GM12878 (cell line): ENCODE measurements around the gene KLHL15. TPM values are rescaled to one million over a fixed set of nuclear protein-coding genes. Genes with fewer than 3 reads are reported as not detected.

ENCODE experiments used
- ATAC-seq: fragments of 200-7000 bp; cut with Tn5 transposase; 3 replicates; pipeline ENCODE4 v1.9.1; 2020; ENCODE audit warnings: mild to moderate bottlenecking, moderate library complexity
- BruUV-seq: library from RNA; stranded (reverse); fragments of 400-500 nt; replicated peaks from 2 replicates; lab custom pipeline; 2021; lab: Mats Ljungman, UMichigan
- CTCF ChIA-PET: fragments of 300-600 bp; sonication (Branson Sonifier 250); formaldehyde crosslinking; extraction: SDS; loops from one replicate; lab custom pipeline; 2021; ENCODE audit warnings: inconsistent platforms; lab: Yijun Ruan, JAX
- POLR2A ChIA-PET: fragments of 350-600 bp; formaldehyde crosslinking; extraction: SDS; loops from one replicate; lab custom pipeline; 2021; ENCODE audit warnings: inconsistent platforms; lab: Charles Lee
- RAD21 ChIA-PET: fragments of 300-600 bp; sonication (Branson Sonifier 250); formaldehyde crosslinking; loops from one replicate; lab custom pipeline; 2023; ENCODE audit warnings: antibody characterized with exemption; ENCODE audit not compliant: unreplicated experiment; lab: Charles Lee
- SMC1A ChIA-PET: fragments of 300-600 bp; sonication (Branson Sonifier 250); formaldehyde crosslinking; loops from one replicate; lab custom pipeline; 2023; ENCODE audit not compliant: unreplicated experiment, uncharacterized antibody; lab: Charles Lee
- DNase-seq: peaks from one replicate; pipeline ENCODE4 v3.0.0-alpha.2; 2011; ENCODE audit warnings: low read depth, low spot score
- FAIRE-seq: peaks from 3 replicates; lab custom pipeline; 2011; peaks lifted over from hg19 to GRCh38; lab: Jason Lieb, UNC
- H2AFZ ChIP-seq: 2 replicates; pipeline ENCODE4 v1.6.0; 2011; ENCODE audit warnings: low read depth, low read length, control low read depth; ENCODE audit not compliant: control insufficient read depth
- H3K27ac ChIP-seq: 2 replicates; pipeline ENCODE4 v1.5.1; 2011; ENCODE audit warnings: control low read depth; ENCODE audit not compliant: control insufficient read depth, insufficient read depth
- H3K27me3 ChIP-seq, 2 experiments: replicated peaks in 1 of 2; 2 replicates each; pipeline versions ENCODE4 v1.6.0 to v1.6.1; 2011; ENCODE audit warnings: low read length in 1 of 2; ENCODE audit not compliant: control insufficient read depth in 2 of 2, insufficient read depth in 2 of 2
- H3K36me3 ChIP-seq, 2 experiments: 2 replicates each; pipeline ENCODE4 v1.5.1; 2011; ENCODE audit warnings: low read length in 1 of 2; ENCODE audit not compliant: control insufficient read depth in 2 of 2, insufficient read depth in 2 of 2
- H3K4me1 ChIP-seq: 2 replicates; pipeline ENCODE4 v1.6.1; 2011; ENCODE audit warnings: mild to moderate bottlenecking, low read length, moderate library complexity, mixed read lengths; ENCODE audit not compliant: control insufficient read depth, insufficient read depth
- H3K4me2 ChIP-seq: 2 replicates; pipeline ENCODE4 v1.6.0; 2011; ENCODE audit warnings: control low read depth; ENCODE audit not compliant: control insufficient read depth, insufficient read depth
- H3K4me3 ChIP-seq: fragments of 200-600 bp; sonication (generic); 2 replicates; pipeline ENCODE4 v1.5.1; 2016
- H3K79me2 ChIP-seq: 2 replicates; pipeline ENCODE4 v1.6.0; 2011; ENCODE audit warnings: low read length; ENCODE audit not compliant: control insufficient read depth, insufficient read depth
- H3K9ac ChIP-seq: 2 replicates; pipeline ENCODE4 v1.8.0; 2011; ENCODE audit warnings: low read length, control low read depth, mixed read lengths; ENCODE audit not compliant: control insufficient read depth, insufficient read depth
- H3K9me3 ChIP-seq: replicated peaks from 3 replicates; pipeline ENCODE4 v1.5.1; 2011; ENCODE audit warnings: mild to moderate bottlenecking, low read length; ENCODE audit not compliant: control insufficient read depth, insufficient read depth
- H4K20me1 ChIP-seq: 2 replicates; pipeline ENCODE4 v1.6.0; 2011; ENCODE audit not compliant: control insufficient read depth, insufficient read depth
- FOXM1 ChIP-seq: IDR thresholded peaks from 2 replicates; pipeline ENCODE4 v1.6.1; 2012; ENCODE audit warnings: low read depth, mild to moderate bottlenecking, inconsistent platforms, low read length, moderate library complexity
- GABPA ChIP-seq: IDR thresholded peaks from 2 replicates; pipeline ENCODE4 v1.6.1; 2014; ENCODE audit warnings: antibody characterized with exemption, low read depth, mild to moderate bottlenecking, inconsistent platforms
- MEF2A ChIP-seq: IDR thresholded peaks from 2 replicates; pipeline ENCODE4 v1.6.1; 2011; ENCODE audit warnings: low read depth, mild to moderate bottlenecking, low read length, moderate library complexity; ENCODE audit not compliant: insufficient read depth
- MTA2 ChIP-seq: fragments of 450-650 bp; IDR thresholded peaks from 2 replicates; pipeline ENCODE4 v1.6.1; 2016; ENCODE audit warnings: low read depth, mild to moderate bottlenecking, moderate library complexity
- SPI1 ChIP-seq: IDR thresholded peaks from 2 replicates; pipeline ENCODE4 v1.6.1; 2011; ENCODE audit warnings: low read depth, mild to moderate bottlenecking, low read length, moderate library complexity, borderline replicate concordance; ENCODE audit not compliant: insufficient read depth
- SREBF2 ChIP-seq: IDR thresholded peaks from 2 replicates; pipeline ENCODE4 v1.6.1; 2012; ENCODE audit warnings: mild to moderate bottlenecking, low read length
- STAT3 ChIP-seq: IDR thresholded peaks from 2 replicates; pipeline ENCODE4 v1.6.1; 2011; ENCODE audit warnings: low read depth, low read length, improper control_type of control experiment
- SUZ12 ChIP-seq: fragments of 200-600 bp; sonication (generic); IDR thresholded peaks from one replicate; pipeline ENCODE4 v1.6.1; 2018; ENCODE audit warnings: antibody characterized with exemption, mild to moderate bottlenecking; ENCODE audit not compliant: unreplicated experiment
- TCF12 ChIP-seq: IDR thresholded peaks from 2 replicates; pipeline ENCODE4 v1.6.1; 2011; ENCODE audit warnings: low read depth, mild to moderate bottlenecking, low read length
- TCF7 ChIP-seq: IDR thresholded peaks from 2 replicates; pipeline ENCODE4 v1.6.1; 2014; ENCODE audit warnings: antibody characterized with exemption, borderline replicate concordance
- ZNF207 ChIP-seq: fragments of 450-650 bp; IDR thresholded peaks from 2 replicates; pipeline ENCODE4 v1.6.1; 2014; ENCODE audit warnings: antibody characterized with exemption, mild to moderate bottlenecking, borderline replicate concordance
- WGBS: methylation state at CpG from one replicate; pipeline ENCODE4 v1.1.6; 2016; ENCODE audit warnings: low lambda C conversion rate; ENCODE audit not compliant: insufficient replicate concordance, insufficient coverage; ENCODE audit errors: missing lambda C conversion rate; 5-methylcytosine and 5-hydroxymethylcytosine counted together
- in situ Hi-C: fragments of 300-500 bp; cut with MboI; formaldehyde crosslinking; loops from 9 replicates; pipeline ENCODE4 v1.14.3; 2018; ENCODE audit warnings: mixed read lengths
- intact Hi-C: fragments of 100-400 bp; cut with micrococcal nuclease; formaldehyde crosslinking; loops from one replicate; pipeline ENCODE4 v1.14.2; 2022; ENCODE audit not compliant: unreplicated experiment
- polyA plus RNA-seq, 11 experiments: library from polyadenylated mRNA; depleted of rRNA in 4 of 11; unstranded in 6 of 11; stranded (reverse) in 5 of 11; fragments of >200 nt; fragmentation: Nextera tagmentation in 4 of 11; fragmentation: Illumina TruSeq in 1 of 11; extraction: Ambion mirVana in 4 of 11; extraction: Trizol in 1 of 11; gene quantifications; 1 replicate in 1 of 11; 2 replicates in 10 of 11; pipeline versions ENCODE4 v1.2.1 to v1.2.3, GENCODE V29; 2011 to 2016; ENCODE audit warnings: inconsistent platforms in 2 of 11, missing spikeins in 2 of 11, low read depth in 1 of 11
- total RNA-seq, 4 experiments: library from RNA; depleted of rRNA in 3 of 4; stranded (reverse); fragments of >200 nt in 3 of 4; fragmentation: Illumina TruSeq in 1 of 4; extraction: Trizol in 1 of 4; gene quantifications; 2 replicates each; pipeline versions ENCODE4 v1.2.1 to v1.2.3, GENCODE V29; 2013 to 2021
- TF ChIP-seq, protein P1 (sequence below): fragments of 450-650 bp; formaldehyde crosslinking; IDR thresholded peaks from 2 replicates; pipeline ENCODE4 v1.5.0; 2022; ENCODE audit warnings: mild to moderate bottlenecking, missing genetic modification characterization
- TF ChIP-seq, protein P2 (sequence below): fragments of 450-650 bp; IDR thresholded peaks from 2 replicates; pipeline ENCODE4 v1.6.1; 2016; ENCODE audit warnings: mild to moderate bottlenecking, moderate library complexity, borderline replicate concordance
- TF ChIP-seq, protein P3 (sequence below): fragments of 450-650 bp; IDR thresholded peaks from 2 replicates; pipeline ENCODE4 v1.6.1; 2017; ENCODE audit warnings: low read depth, mild to moderate bottlenecking, moderate library complexity

The KLHL15 gene
- total and polyA plus RNA-seq, 10 of the 15 experiments (the other 5 are each of a cell fraction or from before 2014, with no cell fraction given): 1.4 to 7.0 (median 3.7) TPM

DNA sequence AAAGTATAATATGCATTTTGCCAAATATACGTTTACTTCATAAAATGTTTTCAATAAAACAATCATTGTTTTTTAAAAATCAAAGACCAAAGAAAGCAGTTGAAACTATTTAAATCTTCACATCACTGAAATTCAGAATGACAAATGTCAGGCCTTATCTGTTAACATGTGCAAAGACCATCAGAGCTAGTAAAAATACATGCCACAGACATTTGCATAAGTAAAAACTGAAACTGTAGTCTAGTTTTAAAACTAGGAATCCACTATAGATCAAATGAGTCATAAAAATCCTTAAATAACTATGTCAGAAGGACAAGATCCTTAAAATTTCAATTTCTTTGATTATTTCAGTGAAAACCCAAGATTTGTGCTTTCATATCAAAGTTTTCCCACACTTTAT lies 24.8 kb downstream of the KLHL15 start (continued):
- TF ChIP-seq STAT3 (no peak), ZNF207 (no peak)
- TF ChIP-seq, protein P1, sequence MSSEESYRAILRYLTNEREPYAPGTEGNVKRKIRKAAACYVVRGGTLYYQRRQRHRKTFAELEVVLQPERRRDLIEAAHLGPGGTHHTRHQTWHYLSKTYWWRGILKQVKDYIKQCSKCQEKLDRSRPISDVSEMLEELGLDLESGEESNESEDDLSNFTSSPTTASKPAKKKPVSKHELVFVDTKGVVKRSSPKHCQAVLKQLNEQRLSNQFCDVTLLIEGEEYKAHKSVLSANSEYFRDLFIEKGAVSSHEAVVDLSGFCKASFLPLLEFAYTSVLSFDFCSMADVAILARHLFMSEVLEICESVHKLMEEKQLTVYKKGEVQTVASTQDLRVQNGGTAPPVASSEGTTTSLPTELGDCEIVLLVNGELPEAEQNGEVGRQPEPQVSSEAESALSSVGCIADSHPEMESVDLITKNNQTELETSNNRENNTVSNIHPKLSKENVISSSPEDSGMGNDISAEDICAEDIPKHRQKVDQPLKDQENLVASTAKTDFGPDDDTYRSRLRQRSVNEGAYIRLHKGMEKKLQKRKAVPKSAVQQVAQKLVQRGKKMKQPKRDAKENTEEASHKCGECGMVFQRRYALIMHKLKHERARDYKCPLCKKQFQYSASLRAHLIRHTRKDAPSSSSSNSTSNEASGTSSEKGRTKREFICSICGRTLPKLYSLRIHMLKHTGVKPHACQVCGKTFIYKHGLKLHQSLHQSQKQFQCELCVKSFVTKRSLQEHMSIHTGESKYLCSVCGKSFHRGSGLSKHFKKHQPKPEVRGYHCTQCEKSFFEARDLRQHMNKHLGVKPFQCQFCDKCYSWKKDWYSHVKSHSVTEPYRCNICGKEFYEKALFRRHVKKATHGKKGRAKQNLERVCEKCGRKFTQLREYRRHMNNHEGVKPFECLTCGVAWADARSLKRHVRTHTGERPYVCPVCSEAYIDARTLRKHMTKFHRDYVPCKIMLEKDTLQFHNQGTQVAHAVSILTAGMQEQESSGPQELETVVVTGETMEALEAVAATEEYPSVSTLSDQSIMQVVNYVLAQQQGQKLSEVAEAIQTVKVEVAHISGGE (CRISPR knock-in tag): no peak

DNA sequence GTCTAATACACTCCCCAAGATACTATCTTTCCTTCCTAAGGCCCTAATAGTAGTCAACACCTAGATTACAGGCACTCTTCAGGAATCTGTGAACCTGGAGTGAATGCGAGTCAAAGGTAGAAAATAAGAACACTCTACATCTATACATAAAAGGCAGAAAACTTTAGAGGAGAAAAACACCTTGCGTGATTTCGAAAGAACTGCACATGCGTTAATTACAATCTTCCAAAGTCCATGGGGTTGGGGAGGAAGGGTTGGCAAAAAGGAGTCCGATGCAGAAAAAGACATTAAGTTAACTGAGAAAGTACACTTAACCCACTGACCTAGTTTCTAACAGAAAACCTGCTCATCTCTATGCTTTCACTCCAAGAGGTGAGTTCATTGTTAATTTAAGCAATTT lies 27.3 kb downstream of the KLHL15 start:
- no peak for FAIRE-seq
- no peak overlapping the region for H3K9ac ChIP-seq
- no peak overlapping the region for H3K4me3 ChIP-seq
- no peak overlapping the region for H2AFZ ChIP-seq
- intact Hi-C loops: no loop called here
- in situ Hi-C loops: no loop called here
- H3K79me2 ChIP-seq: peaks cover 4% of the 10 kb centered on the region
- no peaks in the 10 kb centered on the region for H3K9me3 ChIP-seq
- H3K4me2 ChIP-seq: no peak overlapping the region
- ChIA-PET CTCF (no interaction called here), RAD21 (interaction anchor here (0.8 kb wide), 1 partner anchor 20 kb away, joined by 3 read pairs; no protein-coding TSS in a partner anchor), POLR2A (no interaction called here), SMC1A (interaction anchor here (0.7 kb wide), 1 partner anchor 19 kb away, joined by 3 read pairs; no protein-coding TSS in a partner anchor)
- H3K36me3 ChIP-seq: no peaks in the 10 kb centered on the region; a peak in 1 of 4 replicates
- BruUV-seq: no TSS peak
- ATAC-seq: no peak
- no peak overlapping the region for H3K27ac ChIP-seq
- H4K20me1 ChIP-seq: no peaks in the 10 kb centered on the region
- no peaks in the 10 kb centered on the region for H3K27me3 ChIP-seq
- WGBS: 90% methylated on average over 5 of the region's 5 CpGs
- no peak for DNase-seq
- H3K4me1 ChIP-seq: no peaks in the 10 kb centered on the region
- TF ChIP-seq SUZ12 (no peak), SREBF2 (no peak), MTA2 (no peak), TCF7 (no peak), MEF2A (no peak), FOXM1 (no peak), GABPA (no peak), SPI1 (no peak), TCF12 (no peak)
- TF ChIP-seq, protein P2, sequence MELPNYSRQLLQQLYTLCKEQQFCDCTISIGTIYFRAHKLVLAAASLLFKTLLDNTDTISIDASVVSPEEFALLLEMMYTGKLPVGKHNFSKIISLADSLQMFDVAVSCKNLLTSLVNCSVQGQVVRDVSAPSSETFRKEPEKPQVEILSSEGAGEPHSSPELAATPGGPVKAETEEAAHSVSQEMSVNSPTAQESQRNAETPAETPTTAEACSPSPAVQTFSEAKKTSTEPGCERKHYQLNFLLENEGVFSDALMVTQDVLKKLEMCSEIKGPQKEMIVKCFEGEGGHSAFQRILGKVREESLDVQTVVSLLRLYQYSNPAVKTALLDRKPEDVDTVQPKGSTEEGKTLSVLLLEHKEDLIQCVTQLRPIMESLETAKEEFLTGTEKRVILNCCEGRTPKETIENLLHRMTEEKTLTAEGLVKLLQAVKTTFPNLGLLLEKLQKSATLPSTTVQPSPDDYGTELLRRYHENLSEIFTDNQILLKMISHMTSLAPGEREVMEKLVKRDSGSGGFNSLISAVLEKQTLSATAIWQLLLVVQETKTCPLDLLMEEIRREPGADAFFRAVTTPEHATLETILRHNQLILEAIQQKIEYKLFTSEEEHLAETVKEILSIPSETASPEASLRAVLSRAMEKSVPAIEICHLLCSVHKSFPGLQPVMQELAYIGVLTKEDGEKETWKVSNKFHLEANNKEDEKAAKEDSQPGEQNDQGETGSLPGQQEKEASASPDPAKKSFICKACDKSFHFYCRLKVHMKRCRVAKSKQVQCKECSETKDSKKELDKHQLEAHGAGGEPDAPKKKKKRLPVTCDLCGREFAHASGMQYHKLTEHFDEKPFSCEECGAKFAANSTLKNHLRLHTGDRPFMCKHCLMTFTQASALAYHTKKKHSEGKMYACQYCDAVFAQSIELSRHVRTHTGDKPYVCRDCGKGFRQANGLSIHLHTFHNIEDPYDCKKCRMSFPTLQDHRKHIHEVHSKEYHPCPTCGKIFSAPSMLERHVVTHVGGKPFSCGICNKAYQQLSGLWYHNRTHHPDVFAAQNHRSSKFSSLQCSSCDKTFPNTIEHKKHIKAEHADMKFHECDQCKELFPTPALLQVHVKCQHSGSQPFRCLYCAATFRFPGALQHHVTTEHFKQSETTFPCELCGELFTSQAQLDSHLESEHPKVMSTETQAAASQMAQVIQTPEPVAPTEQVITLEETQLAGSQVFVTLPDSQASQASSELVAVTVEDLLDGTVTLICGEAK: no peak
- TF ChIP-seq, protein P3, sequence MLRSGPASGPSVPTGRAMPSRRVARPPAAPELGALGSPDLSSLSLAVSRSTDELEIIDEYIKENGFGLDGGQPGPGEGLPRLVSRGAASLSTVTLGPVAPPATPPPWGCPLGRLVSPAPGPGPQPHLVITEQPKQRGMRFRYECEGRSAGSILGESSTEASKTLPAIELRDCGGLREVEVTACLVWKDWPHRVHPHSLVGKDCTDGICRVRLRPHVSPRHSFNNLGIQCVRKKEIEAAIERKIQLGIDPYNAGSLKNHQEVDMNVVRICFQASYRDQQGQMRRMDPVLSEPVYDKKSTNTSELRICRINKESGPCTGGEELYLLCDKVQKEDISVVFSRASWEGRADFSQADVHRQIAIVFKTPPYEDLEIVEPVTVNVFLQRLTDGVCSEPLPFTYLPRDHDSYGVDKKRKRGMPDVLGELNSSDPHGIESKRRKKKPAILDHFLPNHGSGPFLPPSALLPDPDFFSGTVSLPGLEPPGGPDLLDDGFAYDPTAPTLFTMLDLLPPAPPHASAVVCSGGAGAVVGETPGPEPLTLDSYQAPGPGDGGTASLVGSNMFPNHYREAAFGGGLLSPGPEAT: no peak
